ENCODE results near the gene ATG2A. TPM values are rescaled to one million over a fixed set of nuclear protein-coding genes. Genes with fewer than 3 reads are reported as not detected.
"Not testable (repeated sequence)": the region's sequence is repeated elsewhere in the genome, so short reads cannot be mapped to it uniquely, and the experiment has no call there.

The ATG2A gene
- polyA plus RNA-seq, 1 donor, result 15.3 TPM

DNA sequence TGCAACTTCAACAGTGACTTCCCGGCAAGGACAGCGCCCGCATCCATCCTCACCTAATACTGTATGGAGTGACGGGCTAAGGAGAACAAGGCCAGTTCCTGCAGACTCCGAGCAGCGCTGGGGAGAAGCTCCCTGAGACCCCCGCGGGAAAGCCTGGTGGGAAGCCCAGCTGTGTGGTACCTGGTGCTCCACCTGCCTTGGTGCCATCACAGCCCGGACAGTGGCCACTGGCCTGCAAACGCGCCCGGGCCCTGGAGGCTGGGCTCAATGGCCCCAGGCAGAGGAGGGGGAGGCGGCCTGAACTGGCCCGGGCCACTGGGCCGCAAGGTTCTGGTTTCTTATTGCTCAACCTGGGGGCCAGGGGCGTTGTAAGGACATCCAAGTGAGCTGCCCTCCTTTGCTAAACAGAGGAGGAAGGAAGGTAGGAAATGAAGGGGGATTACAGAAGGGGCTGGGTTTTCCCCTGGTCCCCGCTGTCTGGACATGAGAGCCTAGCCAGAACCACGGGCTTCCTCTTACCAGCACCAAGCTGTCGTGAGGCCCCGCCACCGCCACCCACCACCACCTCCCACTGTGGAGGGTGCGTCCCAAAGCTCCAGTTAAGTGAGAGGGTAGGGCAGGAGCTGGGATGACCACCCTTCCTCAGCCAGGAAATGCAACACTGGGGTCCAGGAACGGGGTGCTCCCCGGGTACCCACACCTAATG lies 64.1 kb downstream of the ATG2A start:
- DNase-seq, result no peak

DNA sequence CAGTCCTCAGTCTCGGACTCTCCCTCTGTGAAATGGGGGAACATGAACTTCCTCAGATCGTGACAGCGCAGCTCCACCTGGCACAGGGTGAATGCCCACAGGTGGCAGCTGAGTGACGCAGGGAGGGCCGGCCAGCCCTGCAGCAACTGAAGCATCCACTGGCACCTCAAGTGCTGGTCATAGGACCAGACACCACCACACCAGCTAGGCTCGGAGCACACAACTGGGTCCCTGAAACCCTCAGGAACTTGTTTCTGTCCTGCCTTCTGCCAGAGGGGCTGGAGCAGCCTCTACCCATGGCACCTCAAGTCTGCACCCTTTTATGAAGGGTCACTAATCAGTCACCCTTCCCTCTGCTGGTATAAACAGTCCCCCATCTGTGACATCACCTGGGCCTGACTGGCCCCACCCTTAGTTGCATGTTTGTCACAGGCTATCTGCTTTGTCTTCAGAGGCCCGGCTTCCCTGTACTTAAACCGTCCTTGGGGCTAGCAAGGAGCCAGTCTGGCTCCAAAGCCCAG lies 65.1 kb downstream of the ATG2A start:
- no peak for DNase-seq

DNA sequence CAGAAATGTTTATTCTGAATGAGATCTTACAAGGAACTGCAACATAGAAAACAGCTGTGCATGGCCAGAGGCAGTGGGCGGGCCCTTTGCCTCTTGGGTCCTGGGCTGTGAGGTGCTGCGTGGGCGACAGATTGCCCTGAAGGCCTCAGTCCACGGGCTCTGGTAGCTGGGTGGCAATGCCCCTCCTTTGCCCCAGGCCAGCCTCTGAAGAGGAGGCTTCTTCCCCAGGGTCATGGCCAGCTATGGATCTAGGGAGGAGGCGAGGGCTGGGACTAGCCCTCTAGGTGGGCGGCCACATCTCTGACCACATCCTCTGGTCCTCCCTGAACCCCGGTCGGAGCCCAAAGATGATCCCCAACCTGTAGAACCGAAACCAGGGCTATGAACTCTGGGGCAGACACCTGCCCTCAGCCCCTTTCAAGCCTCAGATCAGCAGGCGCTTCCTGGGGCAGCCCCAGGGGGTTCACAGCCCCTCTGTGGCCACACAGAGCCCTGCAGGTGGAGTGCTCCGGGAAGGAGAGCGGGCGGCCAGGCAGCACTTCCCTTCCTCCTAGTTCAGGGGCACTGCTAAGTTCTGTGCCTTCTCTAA lies 65.9 kb downstream of the ATG2A start:
- no peak for DNase-seq

DNA sequence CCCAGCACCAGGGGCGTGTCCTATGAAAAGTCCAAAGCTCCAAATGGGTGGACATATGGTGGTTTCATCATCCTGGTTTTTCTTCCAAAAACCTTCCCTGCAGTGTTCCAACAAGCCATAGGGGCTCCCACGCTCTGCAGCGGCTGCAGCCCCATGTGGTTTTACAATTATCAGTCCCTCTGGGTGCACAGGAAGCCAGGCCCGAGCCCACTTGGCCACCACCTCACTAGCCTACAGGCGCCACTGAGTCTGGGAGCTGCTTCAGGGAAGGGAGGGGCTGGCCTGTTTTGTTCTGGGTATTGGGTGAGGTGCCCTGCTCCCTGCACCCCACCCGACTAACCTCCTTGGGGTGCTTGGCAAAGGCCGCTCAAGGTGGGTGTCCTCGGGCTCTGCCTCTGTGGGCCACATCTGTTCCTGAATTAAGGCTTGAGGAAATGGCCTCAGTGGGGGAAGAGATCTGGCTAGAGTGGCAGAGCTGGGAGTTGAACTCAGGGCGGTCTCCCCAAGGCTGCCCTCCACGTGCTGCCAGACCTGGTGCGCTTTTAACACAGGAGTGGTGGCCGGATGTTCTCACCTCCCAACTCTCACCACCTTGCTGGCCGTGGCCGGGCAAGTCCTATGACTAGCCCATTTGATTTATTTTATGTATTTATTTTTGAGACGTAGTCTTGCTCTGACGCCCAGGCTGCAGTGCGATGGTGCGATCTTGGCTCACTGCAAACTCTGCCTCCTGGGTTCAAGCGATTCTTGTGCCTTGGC lies 67.2 kb downstream of the ATG2A start:
- no peak for DNase-seq

DNA sequence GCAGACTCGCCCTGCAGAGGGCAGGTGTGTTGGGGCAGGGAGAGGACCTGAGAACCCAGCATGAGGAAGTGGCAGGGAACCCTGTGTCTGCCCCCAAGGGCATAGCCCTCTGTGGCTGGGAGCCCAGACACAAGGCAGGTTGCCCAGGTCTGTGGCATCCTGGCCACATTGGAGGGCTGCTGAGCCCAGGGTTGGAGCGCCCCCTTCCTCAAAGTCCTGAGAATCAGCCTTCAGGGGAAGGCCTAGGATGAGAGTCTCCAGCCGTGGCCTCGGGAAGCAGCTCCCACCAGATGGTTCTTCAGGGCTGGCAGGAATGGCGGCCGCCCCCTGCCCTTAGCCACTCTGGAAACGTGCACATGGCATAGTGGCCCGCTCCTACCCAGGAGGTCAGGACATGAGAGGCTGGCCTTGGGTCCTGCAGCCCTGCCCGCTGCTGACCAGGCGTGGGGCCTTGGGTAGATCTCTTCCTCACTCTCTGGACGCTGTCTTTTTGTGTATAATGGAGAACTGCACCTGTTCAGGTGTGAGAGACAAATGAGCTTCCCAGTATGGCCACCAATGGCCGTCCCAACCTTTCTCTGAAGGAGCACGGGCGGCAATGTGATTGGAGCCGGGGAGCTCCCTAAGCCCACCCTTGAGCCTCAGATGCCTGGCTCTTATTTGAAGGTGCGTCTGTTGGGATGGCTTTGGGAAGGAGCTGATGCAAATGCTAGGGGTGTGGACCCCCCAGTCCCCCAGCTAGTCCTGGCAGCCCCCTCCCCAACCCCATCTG lies 68.0 kb downstream of the ATG2A start:
- DNase-seq, result no peak

DNA sequence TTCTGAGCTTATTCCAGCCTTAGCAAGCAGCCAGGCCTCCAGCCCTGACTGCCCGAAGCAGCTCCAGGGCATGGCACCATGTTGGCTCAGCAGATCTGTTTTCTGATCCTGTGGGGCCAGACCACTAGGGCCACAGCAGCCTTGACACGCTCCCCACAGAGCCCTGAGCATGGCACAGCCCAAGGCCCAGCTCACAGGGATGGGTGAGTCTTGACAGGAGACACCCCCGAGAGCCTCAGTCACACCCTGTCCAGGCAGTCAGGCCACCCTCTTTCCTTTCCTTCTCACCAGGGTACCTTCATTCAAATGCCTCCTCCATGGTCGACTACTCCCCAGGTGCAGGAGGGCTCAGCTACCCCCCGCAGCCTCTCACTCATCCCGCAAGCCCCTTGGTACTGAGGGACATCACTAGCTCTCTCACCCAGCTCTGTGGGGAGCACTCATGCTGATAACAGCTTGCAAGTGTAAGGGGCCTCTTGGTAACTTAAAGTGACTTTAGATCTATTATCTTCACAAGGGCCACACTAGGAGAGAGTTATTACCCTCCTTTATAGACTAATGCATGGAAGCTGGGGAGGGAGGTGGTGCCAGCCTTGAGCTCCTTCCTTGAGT lies 68.7 kb downstream of the ATG2A start:
- DNase-seq, result no peak

DNA sequence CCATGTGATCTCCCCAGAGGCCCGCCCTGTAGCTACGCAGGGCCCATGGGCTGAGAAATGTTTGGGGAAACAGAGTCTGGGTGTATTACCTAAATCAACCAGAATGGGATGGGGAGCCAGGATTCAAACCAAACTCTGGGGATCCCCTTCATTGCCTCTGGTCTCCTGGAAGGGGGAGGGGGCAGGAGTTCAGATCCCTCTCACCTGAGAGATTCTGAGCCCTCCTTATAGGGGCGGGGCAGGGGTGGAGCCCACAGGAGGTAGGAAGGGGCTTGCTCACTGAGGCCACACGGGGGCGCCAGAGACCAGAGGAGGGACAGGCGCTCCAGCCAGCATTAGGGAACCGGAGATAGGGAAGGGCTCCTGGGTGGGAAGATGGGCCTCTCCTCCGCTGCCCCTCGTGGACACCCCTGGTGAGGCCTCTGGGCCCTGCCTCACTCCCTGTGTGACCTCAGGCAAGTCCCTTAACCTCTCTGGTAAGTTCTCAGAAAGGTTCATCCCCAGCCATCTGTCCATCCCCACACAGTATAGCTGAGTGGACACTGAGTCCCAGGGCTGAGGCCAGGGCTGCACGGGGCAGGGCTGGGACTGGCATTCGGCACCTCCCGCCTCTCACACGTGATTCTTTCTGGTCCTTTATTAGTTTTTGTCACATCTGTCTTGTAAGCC lies 69.9 kb downstream of the ATG2A start:
- DNase-seq, result peak; percentile 85

DNA sequence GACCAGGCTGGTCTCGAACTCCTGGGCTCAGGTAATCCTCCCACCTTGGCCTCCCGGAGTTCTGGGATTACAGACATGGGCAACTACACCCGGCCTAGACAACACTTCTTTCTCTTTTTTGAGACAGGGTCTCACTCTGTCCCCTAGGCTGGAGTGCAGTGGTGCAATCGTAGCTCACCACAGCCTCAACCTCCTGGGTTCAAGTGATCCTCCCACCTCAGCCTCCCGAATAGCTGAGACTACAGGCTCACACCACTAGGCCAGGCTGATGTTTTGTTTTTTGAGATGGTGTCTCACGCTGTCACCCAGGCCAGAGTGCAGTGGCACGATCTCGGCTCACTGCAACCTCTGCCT lies 71.3 kb downstream of the ATG2A start:
- DNase-seq, result not testable (repeated sequence)

DNA sequence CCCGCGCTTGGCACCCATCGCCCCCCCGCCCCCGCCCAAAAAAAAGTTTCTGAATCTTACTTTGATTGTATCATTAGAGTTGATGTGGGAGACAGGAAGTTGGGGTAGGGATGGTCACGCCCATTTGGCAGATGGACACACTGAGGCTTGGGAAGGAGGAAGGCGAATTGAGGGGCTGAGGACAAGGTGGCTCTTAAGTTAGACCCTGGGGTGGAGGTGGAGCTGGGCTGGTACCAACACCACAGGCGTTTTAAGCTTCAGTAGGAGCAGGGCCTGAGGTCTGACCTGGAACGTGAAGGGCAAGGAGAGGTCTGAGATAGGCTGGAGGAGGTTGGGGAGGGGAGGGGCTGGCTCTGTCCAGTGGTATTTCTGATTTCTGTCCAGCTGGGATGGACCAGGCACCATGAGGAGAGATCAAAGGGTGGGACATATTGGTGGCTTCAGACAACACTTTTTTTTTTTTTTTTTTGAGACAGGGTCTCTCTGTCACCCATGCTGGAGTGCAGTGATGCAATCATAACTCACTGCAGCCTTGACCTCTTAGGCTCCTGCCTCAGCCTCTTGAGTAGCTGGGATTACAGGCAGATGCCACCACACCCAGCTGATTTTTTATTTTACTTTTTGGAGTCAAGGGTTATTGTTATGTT lies 71.8 kb downstream of the ATG2A start:
- DNase-seq, result no peak

Other genes with a start within 250 kb of the ATG2A start
- 32.6 TPM for gene NRXN2, start 194.0 kb downstream of the ATG2A start, polyA plus RNA-seq (ENCODE audit: insufficient read length)
- gene RASGRP2, start 173.1 kb downstream of the ATG2A start, polyA plus RNA-seq (ENCODE audit: insufficient read length), result 43.6 TPM
- 300 TPM for gene PYGM, start 157.2 kb downstream of the ATG2A start, polyA plus RNA-seq (ENCODE audit: insufficient read length)
- 248 TPM for gene SF1, start 138.7 kb downstream of the ATG2A start, polyA plus RNA-seq (ENCODE audit: insufficient read length)
- gene MAP4K2, start 114.0 kb downstream of the ATG2A start, polyA plus RNA-seq (ENCODE audit: insufficient read length), result 8.6 TPM
- gene MEN1, start 106.7 kb downstream of the ATG2A start, polyA plus RNA-seq (ENCODE audit: insufficient read length), result 22.3 TPM
- 1.0 TPM for gene CDC42BPG, start 72.6 kb downstream of the ATG2A start, polyA plus RNA-seq (ENCODE audit: insufficient read length)
- gene EHD1, start 38.6 kb downstream of the ATG2A start, polyA plus RNA-seq (ENCODE audit: insufficient read length), result 133 TPM
- gene PPP2R5B, start 7.5 kb upstream of the ATG2A start, polyA plus RNA-seq (ENCODE audit: insufficient read length), result 11.5 TPM
- not detected for gene GPHA2, start 18.7 kb upstream of the ATG2A start, polyA plus RNA-seq (ENCODE audit: insufficient read length)
- not detected for gene MAJIN, start 54.9 kb upstream of the ATG2A start, polyA plus RNA-seq (ENCODE audit: insufficient read length)
- 0.94 TPM for gene BATF2, start 79.8 kb upstream of the ATG2A start, polyA plus RNA-seq (ENCODE audit: insufficient read length)
- gene ARL2, start 97.0 kb upstream of the ATG2A start, polyA plus RNA-seq (ENCODE audit: insufficient read length), result 135 TPM
- gene SNX15, start 110.2 kb upstream of the ATG2A start, polyA plus RNA-seq (ENCODE audit: insufficient read length), result 25.7 TPM
- 15.6 TPM for gene SAC3D1, start 124.0 kb upstream of the ATG2A start, polyA plus RNA-seq (ENCODE audit: insufficient read length)
- 7.4 TPM for gene NAALADL1, start 141.3 kb upstream of the ATG2A start, polyA plus RNA-seq (ENCODE audit: insufficient read length)
- 11.7 TPM for gene CDCA5, start 166.8 kb upstream of the ATG2A start, polyA plus RNA-seq (ENCODE audit: insufficient read length)
- gene ZFPL1, start 167.0 kb upstream of the ATG2A start, polyA plus RNA-seq (ENCODE audit: insufficient read length), result 24.1 TPM
- 162 TPM for gene VPS51, start 179.0 kb upstream of the ATG2A start, polyA plus RNA-seq (ENCODE audit: insufficient read length)
- 13.1 TPM for gene TM7SF2, start 194.7 kb upstream of the ATG2A start, polyA plus RNA-seq (ENCODE audit: insufficient read length)
- gene ZNHIT2, start 200.5 kb upstream of the ATG2A start, polyA plus RNA-seq (ENCODE audit: insufficient read length), result 4.4 TPM
- gene FAU, start 204.9 kb upstream of the ATG2A start, polyA plus RNA-seq (ENCODE audit: insufficient read length), result 1,052 TPM
- 23.5 TPM for gene MRPL49, start 205.1 kb upstream of the ATG2A start, polyA plus RNA-seq (ENCODE audit: insufficient read length)
- 41.1 TPM for gene SYVN1, start 217.3 kb upstream of the ATG2A start, polyA plus RNA-seq (ENCODE audit: insufficient read length)